ENCODE results near the gene MIPOL1. TPM values are rescaled to one million over a fixed set of nuclear protein-coding genes. Genes with fewer than 3 reads are reported as not detected.

Gene MIPOL1
- total and polyA plus RNA-seq, 2 of the 13 experiments (the other 11 are each of a cell fraction or from before 2014, with no cell fraction given), result 8.6 to 34.2 TPM

GRCh38 chr14:37480446-37481290 lies 282.9 kb downstream of the MIPOL1 start (continued):
- TF ChIP-seq BCLAF1 (IDR thresholded peaks at IDR 0.05) (no peak), ZNF205 (CRISPR knock-in tag; IDR thresholded peaks at IDR 0.05) (no peak), ZNF816 (CRISPR knock-in tag; IDR thresholded peaks at IDR 0.05; ENCODE audit: borderline replicate concordance) (no peak), ZNF513 (CRISPR knock-in tag; conservative IDR thresholded peaks at IDR 0.05) (no peak), KAT7 (CRISPR knock-in tag; IDR thresholded peaks at IDR 0.05; ENCODE audit: borderline replicate concordance) (peak; percentile 86; the same call in 1 of the 2 replicates), HOMEZ (CRISPR knock-in tag; IDR thresholded peaks at IDR 0.05; ENCODE audit: low read depth) (peak; percentile 98), HOXD1 (CRISPR knock-in tag; IDR thresholded peaks at IDR 0.05) (no peak), ZNF569 (CRISPR knock-in tag; IDR thresholded peaks at IDR 0.05; ENCODE audit: borderline replicate concordance) (no peak), ZSCAN29 (CRISPR knock-in tag; conservative IDR thresholded peaks at IDR 0.05) (peak; percentile 71; the same call in 1 of the 2 replicates), SRSF4 (IDR thresholded peaks at IDR 0.05; ENCODE audit: low read depth, low read length, poor library complexity, severe bottlenecking) (no peak), DDIT3 (CRISPR knock-in tag; IDR thresholded peaks at IDR 0.05) (no peak), ZNF264 (CRISPR knock-in tag; IDR thresholded peaks at IDR 0.05) (peak; percentile 89), ZKSCAN5 (CRISPR knock-in tag; IDR thresholded peaks at IDR 0.05) (no peak), ZNF7 (CRISPR knock-in tag; IDR thresholded peaks at IDR 0.05) (no peak), FIP1L1 (IDR thresholded peaks at IDR 0.05; ENCODE audit: borderline replicate concordance, insufficient read depth, low read depth, low read length) (no peak), TP53 (CRISPR knock-in tag; conservative IDR thresholded peaks at IDR 0.05) (peak; percentile 99), GATA4 (IDR thresholded peaks at IDR 0.05; ENCODE audit: borderline replicate concordance, low read depth) (no peak), GTF2F1 (IDR thresholded peaks at IDR 0.05; ENCODE audit: low read length) (no peak), SIN3A (IDR thresholded peaks at IDR 0.05; ENCODE audit: borderline replicate concordance, low read depth, low read length) (no peak), FOXC1 (CRISPR knock-in tag; IDR thresholded peaks at IDR 0.05; ENCODE audit: borderline replicate concordance) (no peak), RFXANK (CRISPR knock-in tag; IDR thresholded peaks at IDR 0.05) (no peak), ATF5 (CRISPR knock-in tag; IDR thresholded peaks at IDR 0.05; ENCODE audit: low read depth) (no peak)
